HCT116 (cell line): ENCODE results near the gene TET3. TPM values are rescaled to one million over a fixed set of nuclear protein-coding genes. Genes with fewer than 3 reads are reported as not detected.

Source experiments
- ATAC-seq: fragments of 200-7000 bp; cut with Tn5 transposase; 2 replicates; pipeline ENCODE4 v1.9.1; 2020; ENCODE audit warnings: mild to moderate bottlenecking, moderate library complexity
- BruUV-seq: library from RNA; stranded (reverse); fragments of 400-500 nt; replicated peaks from 2 replicates; lab custom pipeline; 2021; lab: Mats Ljungman, UMichigan
- CTCF ChIA-PET: fragments of 300-600 bp; sonication (Branson Sonifier 250); formaldehyde crosslinking; loops from one replicate; lab custom pipeline; 2021; ENCODE audit warnings: antibody characterized with exemption; lab: Charles Lee
- POLR2A ChIA-PET: fragments of 300-600, 350-600 bp; sonication (Branson Sonifier 250); formaldehyde crosslinking; loops from one replicate; lab custom pipeline; 2021; ENCODE audit warnings: antibody characterized with exemption; lab: Charles Lee
- RAD21 ChIA-PET, 2 experiments: fragments of 300-600 bp; sonication (Branson Sonifier 250); formaldehyde crosslinking; loops; one replicate each; lab custom pipeline; 2023; ENCODE audit warnings: low total read pairs in 2 of 2; ENCODE audit not compliant: uncharacterized antibody in 2 of 2, unreplicated experiment in 2 of 2, low non-redundant PET in 1 of 2; lab: Charles Lee
- DNase-seq: peaks from one replicate; pipeline ENCODE4 v3.0.0-alpha.2; 2010; ENCODE audit warnings: low read depth, low spot score
- H2AFZ ChIP-seq: fragments of 200-600 bp; shearing (Covaris generic), sonication (generic); 2 replicates; pipeline ENCODE4 v1.6.1; 2017; ENCODE audit warnings: low read depth, mixed run types, mixed read lengths, antibody characterized with exemption, low read length; ENCODE audit not compliant: poor library complexity, severe bottlenecking
- H3K27ac ChIP-seq: 2 replicates; pipeline ENCODE4 v1.5.1; 2012; ENCODE audit warnings: low read depth, low read length
- H3K27me3 ChIP-seq: fragments of 200-600 bp; sonication (generic); 2 replicates; pipeline ENCODE4 v1.6.1; 2016; ENCODE audit warnings: mixed run types, low read length, mixed read lengths; ENCODE audit not compliant: insufficient read depth
- H3K36me3 ChIP-seq, 2 experiments: fragments of 200-500 bp in 1 of 2; fragments of 200-600 bp in 1 of 2; sonication (Bioruptor generic) in 1 of 2; sonication (generic) in 1 of 2; 2 replicates each; pipeline versions ENCODE4 v1.5.1 to v1.6.1; 2014 to 2016; ENCODE audit warnings: low read length in 2 of 2, inconsistent platforms in 1 of 2, mixed read lengths in 1 of 2, mixed run types in 1 of 2; ENCODE audit not compliant: insufficient read depth in 2 of 2, control insufficient read depth in 1 of 2
- H3K4me1 ChIP-seq, 2 experiments: fragments of 200-600 bp in 1 of 2; sonication (generic) in 1 of 2; 2 replicates each; pipeline versions ENCODE4 v1.5.1 to v1.6.1; 2012 to 2017; ENCODE audit warnings: low read length in 2 of 2, inconsistent platforms in 1 of 2, mild to moderate bottlenecking in 1 of 2, mixed read lengths in 1 of 2, mixed run types in 1 of 2, moderate library complexity in 1 of 2; ENCODE audit not compliant: insufficient read depth in 2 of 2, control insufficient read depth in 1 of 2
- H3K4me2 ChIP-seq: fragments of 200-600 bp; sonication (generic); 2 replicates; pipeline ENCODE4 v1.6.1; 2017; ENCODE audit warnings: mixed run types, low read length, mixed read lengths
- H3K4me3 ChIP-seq, 2 experiments: fragments of 200-600 bp in 1 of 2; sonication (generic) in 1 of 2; replicated peaks in 1 of 2; 2 replicates each; pipeline ENCODE4 v1.5.1; 2011 to 2016; ENCODE audit warnings: low read length in 2 of 2, control low read depth in 1 of 2, low read depth in 1 of 2, mild to moderate bottlenecking in 1 of 2, mixed read lengths in 1 of 2, mixed run types in 1 of 2
- H3K79me2 ChIP-seq: fragments of 200-600 bp; sonication (generic); 2 replicates; pipeline ENCODE4 v1.6.1; 2017; ENCODE audit warnings: mild to moderate bottlenecking, mixed run types, low read length, moderate library complexity, mixed read lengths; ENCODE audit not compliant: insufficient read depth
- H3K9ac ChIP-seq: fragments of 200-600 bp; sonication (generic); 2 replicates; pipeline ENCODE4 v1.6.1; 2016; ENCODE audit warnings: low read length, mixed read lengths
- H3K9me2 ChIP-seq: fragments of 200-600 bp; sonication (generic), shearing (Covaris generic); 2 replicates; pipeline ENCODE4 v1.6.1; 2017; ENCODE audit warnings: mixed run types, mild to moderate bottlenecking, moderate library complexity; ENCODE audit not compliant: insufficient read depth
- H3K9me3 ChIP-seq, 2 experiments: fragments of 200-500 bp in 1 of 2; fragments of 200-600 bp in 1 of 2; sonication (Bioruptor generic) in 1 of 2; sonication (generic) in 1 of 2; 2 replicates each; pipeline ENCODE4 v1.6.1; 2014 to 2017; ENCODE audit warnings: low read length in 2 of 2, mixed read lengths in 2 of 2, inconsistent platforms in 1 of 2, low read depth in 1 of 2, mild to moderate bottlenecking in 1 of 2, mixed run types in 1 of 2, moderate library complexity in 1 of 2; ENCODE audit not compliant: control insufficient read depth in 1 of 2, insufficient read depth in 1 of 2
- H4K20me1 ChIP-seq: fragments of 200-600 bp; sonication (generic), shearing (Covaris generic); 2 replicates; pipeline ENCODE4 v1.6.1; 2017; ENCODE audit warnings: mixed run types, mild to moderate bottlenecking, moderate library complexity; ENCODE audit not compliant: insufficient read depth
- ATF3 ChIP-seq: IDR thresholded peaks from 2 replicates; pipeline ENCODE4 v1.6.1; 2012
- EGR1 ChIP-seq: IDR thresholded peaks from 2 replicates; pipeline ENCODE4 v1.6.1; 2012; ENCODE audit warnings: low read depth
- ELF1 ChIP-seq: IDR thresholded peaks from 2 replicates; pipeline ENCODE4 v1.6.1; 2012; ENCODE audit warnings: low read depth, borderline replicate concordance
- EZH2 ChIP-seq: fragments of 200-600 bp; sonication (generic); IDR thresholded peaks from 2 replicates; pipeline ENCODE4 v1.6.1; 2017; ENCODE audit warnings: antibody characterized with exemption, mixed run types
- EZH2phosphoT487 ChIP-seq: fragments of 200-600 bp; IDR thresholded peaks from 2 replicates; pipeline ENCODE4 v1.6.1; 2018; ENCODE audit warnings: antibody characterized with exemption, borderline replicate concordance
- FOSL1 ChIP-seq: IDR thresholded peaks from 2 replicates; pipeline ENCODE4 v1.6.1; 2012; ENCODE audit warnings: low read depth
- JUND ChIP-seq: IDR thresholded peaks from 2 replicates; pipeline ENCODE4 v1.6.1; 2012
- POLR2AphosphoS5 ChIP-seq: IDR thresholded peaks from 2 replicates; pipeline ENCODE4 v1.6.1; 2011; ENCODE audit warnings: mild to moderate bottlenecking, low read depth, low read length, moderate library complexity
- RAD21 ChIP-seq: IDR thresholded peaks from 2 replicates; pipeline ENCODE4 v1.6.1; 2012; ENCODE audit warnings: low read depth, mild to moderate bottlenecking
- REST ChIP-seq: IDR thresholded peaks from 2 replicates; pipeline ENCODE4 v1.6.1; 2012; ENCODE audit warnings: low read depth
- SIN3A ChIP-seq: IDR thresholded peaks from 2 replicates; pipeline ENCODE4 v1.6.1; 2012; ENCODE audit warnings: low read depth
- SP1 ChIP-seq: IDR thresholded peaks from 2 replicates; pipeline ENCODE4 v1.6.1; 2012; ENCODE audit warnings: low read depth
- TCF7L2 ChIP-seq: IDR thresholded peaks from 2 replicates; pipeline ENCODE4 v1.7.0; 2011; ENCODE audit warnings: borderline replicate concordance, inconsistent platforms; ENCODE audit not compliant: insufficient read depth, insufficient read length; ENCODE audit errors: extremely low read depth
- YY1 ChIP-seq: IDR thresholded peaks from 2 replicates; pipeline ENCODE4 v1.6.1; 2011; ENCODE audit warnings: low read length, low read depth, moderate library complexity, mild to moderate bottlenecking; ENCODE audit not compliant: insufficient replicate concordance; ENCODE audit errors: extremely low read depth
- intact Hi-C: fragments of 100-400 bp; cut with micrococcal nuclease; formaldehyde crosslinking; loops from 2 replicates; pipeline ENCODE4 v1.10.0; 2022
- total RNA-seq: library from RNA; stranded (reverse); gene quantifications from one replicate; pipeline ENCODE4 v1.2.1, GENCODE V29; 2021; ENCODE audit not compliant: unreplicated experiment
- TF ChIP-seq, protein P1 (sequence below): IDR thresholded peaks from 2 replicates; pipeline ENCODE4 v1.6.1; 2012

The TET3 gene
- total RNA-seq, 1 experiment from 2014 or later = 15.4 TPM

DNA sequence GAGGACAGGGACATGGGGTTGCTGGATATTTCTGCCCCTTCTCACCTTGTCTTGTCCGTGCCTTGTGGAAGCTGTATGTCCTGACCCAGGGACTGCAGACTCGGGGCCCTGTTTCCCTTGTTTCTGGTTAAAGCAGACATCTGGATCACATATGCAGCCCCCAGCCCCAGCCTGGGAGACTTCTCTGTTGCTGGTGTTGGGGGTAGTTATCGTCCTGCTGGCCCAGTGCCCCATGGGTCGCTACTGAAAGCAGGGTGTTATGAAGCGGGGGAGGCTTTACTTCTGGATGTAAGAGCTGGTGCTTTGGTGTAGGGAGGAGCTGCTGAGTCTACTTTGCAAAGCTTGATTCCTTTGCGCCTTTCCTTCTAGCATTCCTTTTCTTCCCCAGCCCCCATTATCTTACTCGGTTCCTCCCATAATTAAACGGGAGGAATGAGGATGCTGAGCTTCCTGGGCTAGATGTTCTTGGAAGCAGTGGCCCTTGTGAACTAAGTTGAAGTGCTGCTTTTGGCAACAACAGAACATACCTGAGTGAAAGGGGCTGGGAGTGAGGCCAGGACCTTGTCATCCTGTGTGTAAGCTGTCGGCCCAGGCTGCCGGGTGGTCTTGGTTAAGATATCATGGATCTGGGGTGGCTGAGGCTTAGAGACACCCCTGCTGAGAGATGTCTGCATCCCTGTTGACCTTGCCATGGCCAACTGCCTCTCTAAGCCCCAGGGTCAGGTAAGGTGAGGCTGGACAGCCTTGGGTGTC, 3.4 kb downstream of the TET3 start:
- POLR2A ChIA-PET = no interaction called here
- CTCF ChIA-PET = no interaction called here
- no peaks in the 10 kb centered on the region for H3K9me2 ChIP-seq
- RAD21 ChIA-PET = no interaction called here
- intact Hi-C loops = no loop called here
- H3K27me3 ChIP-seq = no peaks in the 10 kb centered on the region
- TF ChIP-seq RAD21 (no peak), EZH2 (no peak), POLR2AphosphoS5 (no peak), ATF3 (no peak), EGR1 (no peak), TCF7L2 (no peak), YY1 (no peak)
- peaks cover 7 to 45% of the 10 kb centered on the region in 2 experiments; a peak in 1 of 4 replicates for H3K36me3 ChIP-seq
- no peak overlapping the region for H3K4me2 ChIP-seq
- ATAC-seq (no peak), DNase-seq (no peak)
- peaks cover 76% of the 10 kb centered on the region for H3K79me2 ChIP-seq
- H3K9me3 ChIP-seq = no peaks in the 10 kb centered on the region
- no peaks in the 10 kb centered on the region; the same call in 1 of the 2 replicates for H4K20me1 ChIP-seq
- H3K9ac ChIP-seq = no peak overlapping the region
- H3K27ac ChIP-seq = no peak overlapping the region
- peaks cover 13 to 57% of the 10 kb centered on the region in 2 experiments for H3K4me1 ChIP-seq
- H3K4me3 ChIP-seq = no peak overlapping the region
- no peak overlapping the region for H2AFZ ChIP-seq
- BruUV-seq = no TSS peak

- Histone ChIP-seq H3K36me3 (peaks cover 7 to 45% of the 10 kb centered on the region in 2 experiments; a peak in 1 of 4 replicates), H3K4me3 (no peak overlapping the region), H3K9me3 (no peaks in the 10 kb centered on the region), H3K27me3 (no peaks in the 10 kb centered on the region), H3K9me2 (no peaks in the 10 kb centered on the region), H2AFZ (no peak overlapping the region), H4K20me1 (no peaks in the 10 kb centered on the region; the same call in 1 of the 2 replicates), H3K4me1 (peaks cover 15 to 61% of the 10 kb centered on the region in 2 experiments), H3K79me2 (peaks cover 95% of the 10 kb centered on the region), H3K9ac (no peak overlapping the region), H3K27ac (no peak overlapping the region), H3K4me2 (no peak overlapping the region)
- ATAC-seq (no peak), DNase-seq (no peak)
- BruUV-seq = no TSS peak
- RAD21 ChIA-PET = no interaction called here
- intact Hi-C loops = no loop called here
- CTCF ChIA-PET = no interaction called here
- POLR2A ChIA-PET = no interaction called here
- no peak for TF ChIP-seq ELF1
- TF ChIP-seq POLR2AphosphoS5 = no peak
- TF ChIP-seq, protein P1, sequence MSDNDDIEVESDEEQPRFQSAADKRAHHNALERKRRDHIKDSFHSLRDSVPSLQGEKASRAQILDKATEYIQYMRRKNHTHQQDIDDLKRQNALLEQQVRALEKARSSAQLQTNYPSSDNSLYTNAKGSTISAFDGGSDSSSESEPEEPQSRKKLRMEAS = no peak
- no peak for TF ChIP-seq TCF7L2
- TF ChIP-seq ATF3 = no peak
- TF ChIP-seq EGR1 = no peak
- TF ChIP-seq JUND = no peak
- no peak for TF ChIP-seq EZH2phosphoT487
- TF ChIP-seq YY1 = no peak
- TF ChIP-seq REST = no peak
- TF ChIP-seq FOSL1 = no peak
- no peak for TF ChIP-seq SP1
- TF ChIP-seq SIN3A = no peak
These were observed 5.3 kb downstream of the TET3 start for GRCh38 chr2:73989972-73990371.
